H9 (cell line): Measurements from ENCODE around the gene SMAP1. TPM values are rescaled to one million over a fixed set of nuclear protein-coding genes. Genes with fewer than 3 reads are reported as not detected.
A peak's percentile ranks its signal among the peaks of the same experiment; 100 is the strongest.

Experiments
- DNase-seq: peaks from one replicate; pipeline ENCODE4 v3.0.0-alpha.2; 2017
- H2AFZ ChIP-seq: one replicate; pipeline ENCODE4 v1.6.1; 2013; ENCODE audit warnings: mild to moderate bottlenecking, low read length, control low read depth, moderate library complexity
- H2AK5ac ChIP-seq: 2 replicates; pipeline ENCODE4 v1.6.1; 2013; ENCODE audit warnings: low read length, control low read depth, mixed read lengths; ENCODE audit not compliant: insufficient read length
- H2BK120ac ChIP-seq: one replicate; pipeline ENCODE4 v1.6.1; 2013; ENCODE audit warnings: low read depth, mild to moderate bottlenecking, low read length, control low read depth, inconsistent platforms; ENCODE audit not compliant: poor library complexity, severe bottlenecking
- H2BK12ac ChIP-seq: 2 replicates; pipeline ENCODE4 v1.6.1; 2013; ENCODE audit warnings: low read length, control low read depth, mixed read lengths, low read depth; ENCODE audit not compliant: insufficient read length
- H2BK15ac ChIP-seq: 2 replicates; pipeline ENCODE4 v1.6.1; 2013; ENCODE audit warnings: low read depth, low read length, control low read depth
- H2BK20ac ChIP-seq: one replicate; pipeline ENCODE4 v1.6.1; 2013; ENCODE audit warnings: low read depth, mild to moderate bottlenecking, low read length, control low read depth, inconsistent platforms; ENCODE audit not compliant: poor library complexity, severe bottlenecking
- H2BK5ac ChIP-seq: 2 replicates; pipeline ENCODE4 v1.6.1; 2013; ENCODE audit warnings: low read length, control low read depth, mixed read lengths; ENCODE audit not compliant: insufficient read length
- H3K14ac ChIP-seq: 2 replicates; pipeline ENCODE4 v1.6.1; 2013; ENCODE audit warnings: low read length, control low read depth; ENCODE audit not compliant: insufficient read depth
- H3K18ac ChIP-seq: 2 replicates; pipeline ENCODE4 v1.6.1; 2013; ENCODE audit warnings: low read depth, mild to moderate bottlenecking, mixed read lengths, low read length, control low read depth; ENCODE audit not compliant: insufficient read length
- H3K23ac ChIP-seq: 2 replicates; pipeline ENCODE4 v1.6.1; 2013; ENCODE audit warnings: low read length, control low read depth, mixed read lengths, low read depth; ENCODE audit not compliant: insufficient read length
- H3K23me2 ChIP-seq: 2 replicates; pipeline ENCODE4 v1.6.1; 2013; ENCODE audit warnings: low read depth, mild to moderate bottlenecking, mixed read lengths, low read length, control low read depth; ENCODE audit not compliant: insufficient read length, poor library complexity, severe bottlenecking
- H3K27ac ChIP-seq: 2 replicates; pipeline ENCODE4 v1.5.1; 2013; ENCODE audit warnings: low read length, control low read depth, mixed read lengths, low read depth; ENCODE audit not compliant: insufficient read length
- H3K27me3 ChIP-seq: 2 replicates; pipeline ENCODE4 v1.6.1; 2013; ENCODE audit warnings: low read length, control low read depth, inconsistent platforms; ENCODE audit not compliant: insufficient read depth
- H3K4ac ChIP-seq: 2 replicates; pipeline ENCODE4 v1.6.1; 2013; ENCODE audit warnings: low read depth, mild to moderate bottlenecking, control low read depth, inconsistent platforms, low read length, moderate library complexity
- H3K4me1 ChIP-seq: 2 replicates; pipeline ENCODE4 v1.6.1; 2013; ENCODE audit warnings: low read length, control low read depth, inconsistent platforms; ENCODE audit not compliant: insufficient read depth
- H3K4me2 ChIP-seq: 2 replicates; pipeline ENCODE4 v1.6.1; 2013; ENCODE audit warnings: low read length, control low read depth, mixed read lengths; ENCODE audit not compliant: insufficient read length, insufficient read depth
- H3K56ac ChIP-seq: 2 replicates; pipeline ENCODE4 v1.6.1; 2013; ENCODE audit warnings: low read depth, mild to moderate bottlenecking, mixed read lengths, low read length, control low read depth; ENCODE audit not compliant: insufficient read length
- H3K79me1 ChIP-seq: 2 replicates; pipeline ENCODE4 v1.6.1; 2013; ENCODE audit warnings: low read depth, mild to moderate bottlenecking, moderate library complexity, low read length, control low read depth, inconsistent platforms; ENCODE audit not compliant: insufficient read depth, poor library complexity, severe bottlenecking
- H3K79me2 ChIP-seq: 2 replicates; pipeline ENCODE4 v1.6.1; 2013; ENCODE audit warnings: low read length, control low read depth, inconsistent platforms; ENCODE audit not compliant: insufficient read depth
- H3K9ac ChIP-seq: 2 replicates; pipeline ENCODE4 v1.6.1; 2013; ENCODE audit warnings: low read length, control low read depth, mixed read lengths; ENCODE audit not compliant: insufficient read length; ENCODE audit errors: extremely low read depth
- H3K9me3 ChIP-seq: one replicate; pipeline ENCODE4 v1.6.1; 2013; ENCODE audit warnings: low read depth, low read length, inconsistent platforms; ENCODE audit not compliant: control insufficient read depth
- H3T11ph ChIP-seq: one replicate; pipeline ENCODE4 v1.6.1; 2013; ENCODE audit warnings: mild to moderate bottlenecking, low read length, control low read depth, inconsistent platforms
- H4K20me1 ChIP-seq: one replicate; pipeline ENCODE4 v1.6.1; 2013; ENCODE audit not compliant: control insufficient read depth, insufficient read length, insufficient read depth
- H4K5ac ChIP-seq: 2 replicates; pipeline ENCODE4 v1.6.1; 2013; ENCODE audit warnings: low read depth, mild to moderate bottlenecking, mixed read lengths, low read length, control low read depth; ENCODE audit not compliant: insufficient read length
- H4K8ac ChIP-seq: replicated peaks from 2 replicates; pipeline ENCODE4 v1.6.1; 2013; ENCODE audit warnings: low read length, control low read depth, mixed read lengths, low read depth; ENCODE audit not compliant: insufficient read length
- H4K91ac ChIP-seq: 2 replicates; pipeline ENCODE4 v1.6.1; 2013; ENCODE audit warnings: low read depth, mild to moderate bottlenecking, moderate library complexity, mixed read lengths, low read length, control low read depth; ENCODE audit not compliant: insufficient read length
- H3K27ac Mint-ChIP-seq, 3 experiments: 2 replicates in 2 of 3; 3 replicates in 1 of 3; pipeline ENCODE4 v1.8.0; 2020 to 2021; ENCODE audit warnings: mixed read lengths in 3 of 3, mild to moderate bottlenecking in 1 of 3, moderate library complexity in 1 of 3
- H3K27me3 Mint-ChIP-seq: 2 replicates; pipeline ENCODE4 v1.8.0; 2021; ENCODE audit warnings: low read depth, mild to moderate bottlenecking, moderate library complexity, mixed read lengths
- H3K36me3 Mint-ChIP-seq, 3 experiments: 2 replicates in 2 of 3; 3 replicates in 1 of 3; pipeline ENCODE4 v1.8.0; 2020 to 2021; ENCODE audit warnings: low read depth in 3 of 3, mixed read lengths in 3 of 3; ENCODE audit not compliant: insufficient read depth in 1 of 3
- H3K4me1 Mint-ChIP-seq, 2 experiments: 2 replicates each; pipeline ENCODE4 v1.8.0; 2020; ENCODE audit warnings: mixed read lengths in 2 of 2
- H3K4me3 Mint-ChIP-seq, 2 experiments: 2 replicates in 1 of 2; 3 replicates in 1 of 2; pipeline ENCODE4 v1.8.0; 2020 to 2021; ENCODE audit warnings: mild to moderate bottlenecking in 2 of 2, mixed read lengths in 2 of 2, moderate library complexity in 1 of 2
- H3K9me3 Mint-ChIP-seq, 2 experiments: 2 replicates in 1 of 2; 3 replicates in 1 of 2; pipeline ENCODE4 v1.8.0; 2020; ENCODE audit warnings: mild to moderate bottlenecking in 2 of 2, mixed read lengths in 2 of 2, moderate library complexity in 1 of 2
- WGBS: extraction: QIAGEN DNeasy Blood & Tissue Kit; methylation state at CpG from one replicate; pipeline ENCODE4 v1.1.7; 2013; ENCODE audit warnings: missing lambda C conversion rate, low lambda C conversion rate, mixed read lengths; ENCODE audit not compliant: insufficient read length; ENCODE audit errors: extremely low coverage; 5-methylcytosine and 5-hydroxymethylcytosine counted together
- total RNA-seq: library from RNA; stranded (reverse); gene quantifications from 2 replicates; pipeline ENCODE4 v1.2.1, GENCODE V29; 2021
- TF ChIP-seq, protein P1 (sequence below): fragments of 200-600 bp; sonication (generic); conservative IDR thresholded peaks from 3 replicates; pipeline ENCODE4 v1.8.0; 2021; ENCODE audit warnings: antibody characterized with exemption, mild to moderate bottlenecking

The SMAP1 gene
- total RNA-seq, 1 experiment from 2014 or later, result 29.3 TPM

- H3K4me3 Mint-ChIP-seq, result no peak overlapping the region
- Histone ChIP-seq H3K9me3 (no peaks in the 10 kb centered on the region), H3K4ac (no peak overlapping the region), H3K23me2 (no peaks in the 10 kb centered on the region), H4K20me1 (no peaks in the 10 kb centered on the region), H4K91ac (no peak overlapping the region), H3K9ac (no peak overlapping the region), H3K79me2 (no peaks in the 10 kb centered on the region), H3K56ac (no peak overlapping the region), H4K5ac (no peak overlapping the region), H2BK5ac (no peak overlapping the region), H3T11ph (no peak overlapping the region), H3K4me1 (peaks cover 6% of the 10 kb centered on the region), H3K14ac (no peak overlapping the region), H2AK5ac (no peak overlapping the region), H3K4me2 (no peak overlapping the region), H3K23ac (no peak overlapping the region), H4K8ac (no peak overlapping the region), H3K18ac (no peak overlapping the region), H2BK12ac (no peak overlapping the region), H2BK20ac (no peak overlapping the region), H2AFZ (no peak overlapping the region), H3K27ac (no peak overlapping the region), H2BK15ac (no peak overlapping the region), H3K27me3 (no peaks in the 10 kb centered on the region), H2BK120ac (no peak overlapping the region), H3K79me1 (no peaks in the 10 kb centered on the region)
- peaks cover 0 to 6% (median 0%) of the 10 kb centered on the region in 3 experiments; a peak in 1 of 7 replicates for H3K36me3 Mint-ChIP-seq
- peaks cover 10 to 14% of the 10 kb centered on the region in 2 experiments for H3K4me1 Mint-ChIP-seq
- TF ChIP-seq, protein P1, sequence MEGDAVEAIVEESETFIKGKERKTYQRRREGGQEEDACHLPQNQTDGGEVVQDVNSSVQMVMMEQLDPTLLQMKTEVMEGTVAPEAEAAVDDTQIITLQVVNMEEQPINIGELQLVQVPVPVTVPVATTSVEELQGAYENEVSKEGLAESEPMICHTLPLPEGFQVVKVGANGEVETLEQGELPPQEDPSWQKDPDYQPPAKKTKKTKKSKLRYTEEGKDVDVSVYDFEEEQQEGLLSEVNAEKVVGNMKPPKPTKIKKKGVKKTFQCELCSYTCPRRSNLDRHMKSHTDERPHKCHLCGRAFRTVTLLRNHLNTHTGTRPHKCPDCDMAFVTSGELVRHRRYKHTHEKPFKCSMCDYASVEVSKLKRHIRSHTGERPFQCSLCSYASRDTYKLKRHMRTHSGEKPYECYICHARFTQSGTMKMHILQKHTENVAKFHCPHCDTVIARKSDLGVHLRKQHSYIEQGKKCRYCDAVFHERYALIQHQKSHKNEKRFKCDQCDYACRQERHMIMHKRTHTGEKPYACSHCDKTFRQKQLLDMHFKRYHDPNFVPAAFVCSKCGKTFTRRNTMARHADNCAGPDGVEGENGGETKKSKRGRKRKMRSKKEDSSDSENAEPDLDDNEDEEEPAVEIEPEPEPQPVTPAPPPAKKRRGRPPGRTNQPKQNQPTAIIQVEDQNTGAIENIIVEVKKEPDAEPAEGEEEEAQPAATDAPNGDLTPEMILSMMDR, result no peak
- no peaks in the 10 kb centered on the region for H3K9me3 Mint-ChIP-seq
- DNase-seq, result no peak
- peak overlapping the region in 2 of 3 experiments; percentile 44 to 62; a peak in 1 of 7 replicates for H3K27ac Mint-ChIP-seq
- H3K27me3 Mint-ChIP-seq, result no peaks in the 10 kb centered on the region
- WGBS, result no CpG with 5 or more reads among the region's 1 CpG
These were observed 192.4 kb downstream of the SMAP1 start for GRCh38 chr6:70860045-70860444.
